Measurements from ENCODE around the gene PDCD4. TPM values are rescaled to one million over a fixed set of nuclear protein-coding genes. Genes with fewer than 3 reads are reported as not detected.

PDCD4 gene
- polyA plus RNA-seq, 3 donors: 72.7 to 398 (median 80.2) TPM

- 17 to 65% (median 63%) methylated on average over 1 of the region's 1 CpG for WGBS, 3 donors
- no peak overlapping the region for H3K27ac ChIP-seq (ENCODE audit: low read depth, low read length)
Measured at GRCh38 chr10:110932505-110933180, 60.9 kb downstream of the PDCD4 start.

- 97 to 98% (median 98%) methylated on average over 18 of the region's 18 CpGs for WGBS, 3 donors
- no peak overlapping the region for H3K27ac ChIP-seq (ENCODE audit: low read depth, low read length)
Measured at GRCh38 chr10:110936757-110937156, 65.0 kb downstream of the PDCD4 start.

DNA sequence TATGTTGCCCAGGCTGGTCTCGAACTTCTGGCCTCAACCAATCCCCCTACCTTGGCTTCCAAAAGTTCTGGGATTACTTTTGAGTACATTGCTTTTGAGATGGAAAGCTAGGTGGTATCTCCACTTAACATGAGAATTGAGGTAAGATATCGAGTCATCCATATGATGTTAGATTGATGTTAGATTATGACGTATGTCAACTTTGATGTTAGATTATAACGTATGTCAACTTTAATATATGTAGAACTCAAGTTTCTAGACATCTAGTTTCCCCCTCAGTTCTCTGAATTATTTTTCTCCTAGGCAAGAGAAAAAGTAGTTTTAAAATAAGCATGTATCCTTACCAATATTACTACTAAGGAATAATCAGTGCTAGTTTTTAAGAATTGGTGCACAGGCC, 67.7 kb downstream of the PDCD4 start:
- WGBS, 3 donors: 96 to 97% (median 96%) methylated on average over 4 of the region's 4 CpGs

GRCh38 chr10:110944792-110945396, 73.2 kb downstream of the PDCD4 start:
- WGBS, 3 donors: 27 to 69% (median 33%) methylated on average over 5 of the region's 5 CpGs
- no peak overlapping the region for H3K27ac ChIP-seq (ENCODE audit: low read depth, low read length)

More for the DNA sequence above, 67.7 kb downstream of the PDCD4 start:
- H3K27ac ChIP-seq (ENCODE audit: low read depth, low read length): no peak overlapping the region

GRCh38 chr10:110946496-110946895, 74.8 kb downstream of the PDCD4 start:
- WGBS, 3 donors: 88 to 97% (median 96%) methylated on average over 1 of the region's 1 CpG
- no peak overlapping the region for H3K27ac ChIP-seq (ENCODE audit: low read depth, low read length)

DNA sequence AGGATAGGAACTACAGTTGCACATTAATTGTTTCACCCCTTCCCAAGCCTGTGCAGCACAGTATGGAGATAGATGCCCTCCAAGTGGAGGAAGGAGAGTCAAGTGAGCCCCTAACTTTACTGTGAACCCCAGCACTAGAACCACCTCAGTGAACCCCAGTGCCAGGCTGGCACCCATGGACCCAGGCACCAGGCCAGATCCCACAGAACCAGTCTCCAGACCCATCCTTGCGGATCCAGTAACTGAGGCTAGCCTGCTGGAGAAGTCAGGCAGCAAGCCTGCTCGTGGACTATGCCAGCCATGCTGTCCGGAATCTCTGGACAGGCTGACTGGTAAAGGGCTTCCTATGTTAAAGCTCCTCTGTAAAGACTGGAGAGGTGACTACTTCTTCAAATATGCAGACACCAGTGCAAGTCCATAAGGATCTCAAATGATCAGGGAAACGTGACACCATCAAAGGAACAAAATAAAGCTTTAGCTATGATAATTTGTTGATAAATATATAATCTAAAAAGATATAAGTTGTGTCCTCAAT, 75.4 kb downstream of the PDCD4 start:
- H3K27ac ChIP-seq (ENCODE audit: low read depth, low read length): no peak overlapping the region
- 71 to 81% (median 81%) methylated on average over 4 of the region's 4 CpGs for WGBS, 3 donors

Other genes starting within 250 kb of the PDCD4 start
- 1 to 10 TPM in 2 of 3 donors, under 1 TPM in 1; 0.67 to 7.1 (median 1.6) TPM for gene RBM20, start 227.6 kb upstream of the PDCD4 start, polyA plus RNA-seq
- 10 to 100 TPM in 2 of 3 donors, 1 to 10 TPM in 1; 5.8 to 36.7 (median 18.0) TPM for gene BBIP1, start 47.3 kb downstream of the PDCD4 start, polyA plus RNA-seq
- 10 to 100 TPM; 10.3 to 28.5 (median 28.3) TPM for gene SHOC2, start 47.7 kb downstream of the PDCD4 start, polyA plus RNA-seq
- 10 to 100 TPM in 2 of 3 donors, 1 to 10 TPM in 1; 3.9 to 99.6 (median 10.6) TPM for gene ADRA2A, start 205.1 kb downstream of the PDCD4 start, polyA plus RNA-seq